ENCODE results near the gene DDX24.

DNA sequence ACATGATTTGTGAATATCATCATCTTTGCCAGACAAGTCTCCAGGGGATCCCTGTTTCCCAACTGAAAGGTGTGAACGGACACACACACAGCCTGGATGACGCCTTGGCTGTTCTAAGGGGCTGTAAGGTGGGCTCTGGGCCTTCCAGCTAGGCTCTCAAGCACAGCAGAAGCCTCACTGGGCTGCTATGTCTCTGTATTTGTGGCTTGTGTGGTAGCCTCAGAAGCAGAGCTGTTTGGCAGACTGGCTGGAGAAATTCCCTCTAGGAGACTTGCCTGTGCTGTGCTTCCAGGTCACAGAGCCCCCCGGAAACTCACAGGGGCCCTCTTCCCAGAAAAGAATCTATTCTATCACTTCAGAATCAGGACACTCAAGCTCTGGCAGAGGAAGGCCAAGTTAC, 33.4 kb downstream of the DDX24 start:
- TF ChIP-seq POLR2AphosphoS5 (IDR thresholded peaks at IDR 0.05; ENCODE audit: low read depth, low read length) (no peak), FOSL1 (IDR thresholded peaks at IDR 0.05; ENCODE audit: insufficient read depth, low read depth, low read length) (no peak), NRF1 (IDR thresholded peaks at IDR 0.05; ENCODE audit: low read depth, low read length) (no peak), EZH2 (IDR thresholded peaks at IDR 0.05; ENCODE audit: low read depth, low read length, severe bottlenecking) (no peak), RAD21 (IDR thresholded peaks at IDR 0.05 in 1 of 2, conservative IDR thresholded peaks at IDR 0.05 in 1 of 2; ENCODE audit: low read depth in 2 of 2, low read length in 2 of 2) (no peak), CTCF (IDR thresholded peaks at IDR 0.05; ENCODE audit: control extremely low read depth in 1 of 3, insufficient read depth in 1 of 3, low read depth in 1 of 3, low read length in 3 of 3) (no peak), HDAC6 (IDR thresholded peaks at IDR 0.05; ENCODE audit: low read depth, low read length) (no peak)
- TF ChIP-seq, protein P1, sequence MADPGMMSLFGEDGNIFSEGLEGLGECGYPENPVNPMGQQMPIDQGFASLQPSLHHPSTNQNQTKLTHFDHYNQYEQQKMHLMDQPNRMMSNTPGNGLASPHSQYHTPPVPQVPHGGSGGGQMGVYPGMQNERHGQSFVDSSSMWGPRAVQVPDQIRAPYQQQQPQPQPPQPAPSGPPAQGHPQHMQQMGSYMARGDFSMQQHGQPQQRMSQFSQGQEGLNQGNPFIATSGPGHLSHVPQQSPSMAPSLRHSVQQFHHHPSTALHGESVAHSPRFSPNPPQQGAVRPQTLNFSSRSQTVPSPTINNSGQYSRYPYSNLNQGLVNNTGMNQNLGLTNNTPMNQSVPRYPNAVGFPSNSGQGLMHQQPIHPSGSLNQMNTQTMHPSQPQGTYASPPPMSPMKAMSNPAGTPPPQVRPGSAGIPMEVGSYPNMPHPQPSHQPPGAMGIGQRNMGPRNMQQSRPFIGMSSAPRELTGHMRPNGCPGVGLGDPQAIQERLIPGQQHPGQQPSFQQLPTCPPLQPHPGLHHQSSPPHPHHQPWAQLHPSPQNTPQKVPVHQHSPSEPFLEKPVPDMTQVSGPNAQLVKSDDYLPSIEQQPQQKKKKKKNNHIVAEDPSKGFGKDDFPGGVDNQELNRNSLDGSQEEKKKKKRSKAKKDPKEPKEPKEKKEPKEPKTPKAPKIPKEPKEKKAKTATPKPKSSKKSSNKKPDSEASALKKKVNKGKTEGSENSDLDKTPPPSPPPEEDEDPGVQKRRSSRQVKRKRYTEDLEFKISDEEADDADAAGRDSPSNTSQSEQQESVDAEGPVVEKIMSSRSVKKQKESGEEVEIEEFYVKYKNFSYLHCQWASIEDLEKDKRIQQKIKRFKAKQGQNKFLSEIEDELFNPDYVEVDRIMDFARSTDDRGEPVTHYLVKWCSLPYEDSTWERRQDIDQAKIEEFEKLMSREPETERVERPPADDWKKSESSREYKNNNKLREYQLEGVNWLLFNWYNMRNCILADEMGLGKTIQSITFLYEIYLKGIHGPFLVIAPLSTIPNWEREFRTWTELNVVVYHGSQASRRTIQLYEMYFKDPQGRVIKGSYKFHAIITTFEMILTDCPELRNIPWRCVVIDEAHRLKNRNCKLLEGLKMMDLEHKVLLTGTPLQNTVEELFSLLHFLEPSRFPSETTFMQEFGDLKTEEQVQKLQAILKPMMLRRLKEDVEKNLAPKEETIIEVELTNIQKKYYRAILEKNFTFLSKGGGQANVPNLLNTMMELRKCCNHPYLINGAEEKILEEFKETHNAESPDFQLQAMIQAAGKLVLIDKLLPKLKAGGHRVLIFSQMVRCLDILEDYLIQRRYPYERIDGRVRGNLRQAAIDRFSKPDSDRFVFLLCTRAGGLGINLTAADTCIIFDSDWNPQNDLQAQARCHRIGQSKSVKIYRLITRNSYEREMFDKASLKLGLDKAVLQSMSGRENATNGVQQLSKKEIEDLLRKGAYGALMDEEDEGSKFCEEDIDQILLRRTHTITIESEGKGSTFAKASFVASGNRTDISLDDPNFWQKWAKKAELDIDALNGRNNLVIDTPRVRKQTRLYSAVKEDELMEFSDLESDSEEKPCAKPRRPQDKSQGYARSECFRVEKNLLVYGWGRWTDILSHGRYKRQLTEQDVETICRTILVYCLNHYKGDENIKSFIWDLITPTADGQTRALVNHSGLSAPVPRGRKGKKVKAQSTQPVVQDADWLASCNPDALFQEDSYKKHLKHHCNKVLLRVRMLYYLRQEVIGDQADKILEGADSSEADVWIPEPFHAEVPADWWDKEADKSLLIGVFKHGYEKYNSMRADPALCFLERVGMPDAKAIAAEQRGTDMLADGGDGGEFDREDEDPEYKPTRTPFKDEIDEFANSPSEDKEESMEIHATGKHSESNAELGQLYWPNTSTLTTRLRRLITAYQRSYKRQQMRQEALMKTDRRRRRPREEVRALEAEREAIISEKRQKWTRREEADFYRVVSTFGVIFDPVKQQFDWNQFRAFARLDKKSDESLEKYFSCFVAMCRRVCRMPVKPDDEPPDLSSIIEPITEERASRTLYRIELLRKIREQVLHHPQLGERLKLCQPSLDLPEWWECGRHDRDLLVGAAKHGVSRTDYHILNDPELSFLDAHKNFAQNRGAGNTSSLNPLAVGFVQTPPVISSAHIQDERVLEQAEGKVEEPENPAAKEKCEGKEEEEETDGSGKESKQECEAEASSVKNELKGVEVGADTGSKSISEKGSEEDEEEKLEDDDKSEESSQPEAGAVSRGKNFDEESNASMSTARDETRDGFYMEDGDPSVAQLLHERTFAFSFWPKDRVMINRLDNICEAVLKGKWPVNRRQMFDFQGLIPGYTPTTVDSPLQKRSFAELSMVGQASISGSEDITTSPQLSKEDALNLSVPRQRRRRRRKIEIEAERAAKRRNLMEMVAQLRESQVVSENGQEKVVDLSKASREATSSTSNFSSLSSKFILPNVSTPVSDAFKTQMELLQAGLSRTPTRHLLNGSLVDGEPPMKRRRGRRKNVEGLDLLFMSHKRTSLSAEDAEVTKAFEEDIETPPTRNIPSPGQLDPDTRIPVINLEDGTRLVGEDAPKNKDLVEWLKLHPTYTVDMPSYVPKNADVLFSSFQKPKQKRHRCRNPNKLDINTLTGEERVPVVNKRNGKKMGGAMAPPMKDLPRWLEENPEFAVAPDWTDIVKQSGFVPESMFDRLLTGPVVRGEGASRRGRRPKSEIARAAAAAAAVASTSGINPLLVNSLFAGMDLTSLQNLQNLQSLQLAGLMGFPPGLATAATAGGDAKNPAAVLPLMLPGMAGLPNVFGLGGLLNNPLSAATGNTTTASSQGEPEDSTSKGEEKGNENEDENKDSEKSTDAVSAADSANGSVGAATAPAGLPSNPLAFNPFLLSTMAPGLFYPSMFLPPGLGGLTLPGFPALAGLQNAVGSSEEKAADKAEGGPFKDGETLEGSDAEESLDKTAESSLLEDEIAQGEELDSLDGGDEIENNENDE (IDR thresholded peaks at IDR 0.05; ENCODE audit: insufficient replicate concordance, low read length), result no peak
